RWPE1 (cell line): ENCODE data around the gene NUDT16L1.
A peak's percentile ranks its signal among the peaks of the same experiment; 100 is the strongest.
"Not testable (repeated sequence)": the region's sequence is repeated elsewhere in the genome, so short reads cannot be mapped to it uniquely, and the experiment has no call there.

Experiments used
- CTCF ChIA-PET: fragments of 350-600 bp; sonication (Branson Sonifier 250); formaldehyde crosslinking; extraction: SDS; loops from one replicate; lab custom pipeline; 2021; lab: Yijun Ruan, JAX
- POLR2A ChIA-PET: fragments of 400-600 bp; formaldehyde crosslinking; extraction: SDS; loops from one replicate; lab custom pipeline; 2020; ENCODE audit warnings: antibody characterized with exemption; ENCODE audit not compliant: low non-redundant PET; lab: Yijun Ruan, JAX
- DNase-seq: peaks from one replicate; pipeline ENCODE4 v3.0.0; 2012; ENCODE audit warnings: low spot score
- H3K27ac ChIP-seq: fragments of 450-650 bp; 2 replicates; pipeline ENCODE4 v1.5.1; 2017
- TF ChIP-seq, protein P1 (sequence below): fragments of 450-650 bp; conservative IDR thresholded peaks from 2 replicates; pipeline ENCODE4 v1.5.1; 2017; ENCODE audit warnings: low read depth, mild to moderate bottlenecking

NUDT16L1 gene

DNA sequence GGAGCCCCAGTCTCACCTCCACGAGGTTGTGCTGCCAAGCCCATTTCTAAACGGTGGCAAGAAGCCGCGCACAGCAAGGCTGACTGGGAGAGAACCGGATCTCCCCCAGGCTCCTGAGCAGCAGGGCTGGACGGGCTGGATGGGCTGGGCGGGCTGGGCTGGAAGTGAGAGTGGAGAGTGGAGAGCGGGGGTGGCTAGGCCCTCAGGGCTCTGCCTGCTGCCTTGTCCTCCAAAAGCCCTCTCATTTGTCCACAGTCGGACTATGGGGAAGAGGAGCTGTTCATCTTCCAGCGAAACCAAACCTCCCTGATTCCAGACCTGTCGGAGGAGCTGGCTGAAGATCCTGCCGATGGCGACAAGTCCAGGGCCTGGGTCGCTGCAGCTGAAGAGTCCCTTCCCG lies 44.2 kb downstream of the NUDT16L1 start:
- no peak overlapping the region for H3K27ac ChIP-seq
- DNase-seq: no peak
- TF ChIP-seq, protein P1, sequence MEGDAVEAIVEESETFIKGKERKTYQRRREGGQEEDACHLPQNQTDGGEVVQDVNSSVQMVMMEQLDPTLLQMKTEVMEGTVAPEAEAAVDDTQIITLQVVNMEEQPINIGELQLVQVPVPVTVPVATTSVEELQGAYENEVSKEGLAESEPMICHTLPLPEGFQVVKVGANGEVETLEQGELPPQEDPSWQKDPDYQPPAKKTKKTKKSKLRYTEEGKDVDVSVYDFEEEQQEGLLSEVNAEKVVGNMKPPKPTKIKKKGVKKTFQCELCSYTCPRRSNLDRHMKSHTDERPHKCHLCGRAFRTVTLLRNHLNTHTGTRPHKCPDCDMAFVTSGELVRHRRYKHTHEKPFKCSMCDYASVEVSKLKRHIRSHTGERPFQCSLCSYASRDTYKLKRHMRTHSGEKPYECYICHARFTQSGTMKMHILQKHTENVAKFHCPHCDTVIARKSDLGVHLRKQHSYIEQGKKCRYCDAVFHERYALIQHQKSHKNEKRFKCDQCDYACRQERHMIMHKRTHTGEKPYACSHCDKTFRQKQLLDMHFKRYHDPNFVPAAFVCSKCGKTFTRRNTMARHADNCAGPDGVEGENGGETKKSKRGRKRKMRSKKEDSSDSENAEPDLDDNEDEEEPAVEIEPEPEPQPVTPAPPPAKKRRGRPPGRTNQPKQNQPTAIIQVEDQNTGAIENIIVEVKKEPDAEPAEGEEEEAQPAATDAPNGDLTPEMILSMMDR: no peak
- ChIA-PET CTCF (no interaction called here), POLR2A (no interaction called here)

DNA sequence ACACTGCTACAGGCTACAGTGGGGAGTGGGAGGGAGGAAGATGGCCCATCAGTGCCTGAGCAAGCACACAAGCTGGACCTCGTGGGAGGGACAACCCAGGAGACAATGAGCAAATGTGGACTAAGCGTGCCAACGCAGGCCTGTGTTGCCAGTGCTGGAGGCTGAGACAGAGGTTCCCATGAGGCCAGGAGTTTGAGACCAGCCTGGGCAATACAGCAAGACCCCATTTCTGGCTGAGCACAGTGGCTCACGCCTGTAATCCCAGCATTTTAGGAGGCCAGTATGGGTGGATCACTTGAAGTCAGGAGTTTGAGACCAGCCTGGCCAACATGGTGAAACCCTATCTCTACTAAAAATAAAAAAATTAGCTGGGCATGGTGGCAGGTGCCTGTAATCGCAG lies 45.0 kb downstream of the NUDT16L1 start:
- DNase-seq, POLR2A ChIA-PET, H3K27ac ChIP-seq, CTCF ChIA-PET: not testable (repeated sequence)

DNA sequence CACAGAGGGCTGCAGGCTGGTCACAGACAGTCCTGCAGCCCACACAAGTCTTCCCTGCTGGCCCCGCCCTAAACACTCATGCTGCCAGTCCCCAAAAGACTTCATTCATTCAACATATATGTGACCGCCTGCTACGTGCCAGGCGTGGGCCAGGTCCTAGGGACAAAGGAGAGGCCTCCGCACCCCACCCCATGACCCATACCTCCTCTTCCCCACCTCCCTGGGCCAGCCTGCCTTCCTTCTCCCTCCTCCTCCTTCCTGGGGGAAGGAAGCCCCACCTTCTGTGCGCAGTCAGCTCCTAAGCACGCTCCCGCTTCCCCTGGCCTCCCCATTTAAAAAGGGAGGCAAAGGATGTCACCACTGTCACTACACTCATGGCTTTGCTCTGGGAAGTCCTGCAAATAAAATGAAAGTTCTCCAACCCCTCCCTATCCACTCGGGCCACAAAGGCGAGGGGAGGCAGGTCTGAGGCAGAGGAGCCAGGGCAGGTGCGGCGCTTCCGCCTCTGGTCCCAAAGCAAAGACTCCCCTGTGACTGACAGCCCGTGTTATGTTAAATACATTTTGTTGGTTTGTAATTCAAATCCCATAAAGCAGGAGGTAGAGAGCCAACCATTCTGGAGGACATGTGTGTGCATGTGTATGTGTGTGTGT lies 50.0 kb downstream of the NUDT16L1 start:
- POLR2A ChIA-PET: no interaction called here
- no peak for DNase-seq

DNA sequence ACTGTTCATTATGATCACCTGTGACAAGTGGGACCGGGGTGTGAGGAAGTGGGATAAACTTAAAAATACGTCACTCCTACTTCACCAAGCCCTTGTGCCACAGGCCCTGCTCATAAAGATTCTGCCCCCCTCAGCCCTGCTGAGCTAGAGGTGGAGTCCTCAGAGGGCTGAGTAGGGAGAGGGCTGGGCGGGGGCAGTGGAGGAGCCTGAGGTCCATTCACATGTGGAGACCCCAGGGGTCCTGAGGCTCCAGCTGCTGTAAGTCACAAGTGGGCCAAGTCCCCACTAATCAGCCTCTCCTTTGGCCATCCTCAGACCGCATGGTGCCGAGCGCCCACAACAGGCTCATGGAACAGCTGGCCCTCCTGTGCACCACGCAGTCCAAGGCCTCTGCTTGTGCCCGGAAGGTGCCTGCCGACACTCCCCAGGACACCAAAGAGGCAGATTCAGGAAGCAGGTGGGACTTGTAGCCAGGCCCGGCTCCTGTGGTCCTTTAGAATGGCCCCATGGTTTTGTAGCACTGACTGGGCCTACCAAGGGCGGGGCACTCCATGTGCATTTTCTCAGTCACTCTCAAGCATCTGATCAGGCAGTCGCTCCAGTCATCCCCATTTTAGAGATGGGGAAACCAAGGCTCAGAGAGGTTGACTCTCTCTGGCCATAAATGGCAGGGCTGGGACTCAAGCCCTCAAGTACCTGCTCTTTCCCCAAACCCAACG lies 51.4 kb downstream of the NUDT16L1 start:
- no peak for DNase-seq
- TF ChIP-seq, protein P1: no peak
- POLR2A ChIA-PET: interaction anchor here (0.6 kb wide), 1 partner anchor 281 kb away, joined by 9 read pairs; no protein-coding TSS in a partner anchor
- H3K27ac ChIP-seq: no peak overlapping the region
- CTCF ChIA-PET: no interaction called here

More for the DNA sequence above, 50.0 kb downstream of the NUDT16L1 start:
- TF ChIP-seq, protein P1: no peak
- CTCF ChIA-PET: no interaction called here
- H3K27ac ChIP-seq: peak overlapping the region; percentile 55

DNA sequence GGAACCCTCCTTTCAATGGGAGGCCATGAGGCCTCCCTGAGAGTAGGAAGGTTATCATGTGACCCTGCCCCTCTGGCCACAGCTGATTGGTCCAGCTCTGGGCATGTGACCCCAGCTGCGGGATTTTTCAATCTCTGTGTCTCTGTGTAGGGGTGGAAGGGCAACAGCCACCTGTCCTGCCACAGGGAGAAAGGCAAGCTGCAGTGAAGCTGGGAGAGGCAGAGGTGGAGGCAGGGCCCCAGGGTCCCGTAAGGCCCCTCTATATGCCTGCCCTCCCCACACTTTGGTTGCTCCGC lies 51.9 kb downstream of the NUDT16L1 start:
- ChIA-PET CTCF (no interaction called here), POLR2A (no interaction called here)
- TF ChIP-seq, protein P1: no peak
- H3K27ac ChIP-seq: no peak overlapping the region
- no peak for DNase-seq
